Measurements from ENCODE around the gene WSB2.

DNA sequence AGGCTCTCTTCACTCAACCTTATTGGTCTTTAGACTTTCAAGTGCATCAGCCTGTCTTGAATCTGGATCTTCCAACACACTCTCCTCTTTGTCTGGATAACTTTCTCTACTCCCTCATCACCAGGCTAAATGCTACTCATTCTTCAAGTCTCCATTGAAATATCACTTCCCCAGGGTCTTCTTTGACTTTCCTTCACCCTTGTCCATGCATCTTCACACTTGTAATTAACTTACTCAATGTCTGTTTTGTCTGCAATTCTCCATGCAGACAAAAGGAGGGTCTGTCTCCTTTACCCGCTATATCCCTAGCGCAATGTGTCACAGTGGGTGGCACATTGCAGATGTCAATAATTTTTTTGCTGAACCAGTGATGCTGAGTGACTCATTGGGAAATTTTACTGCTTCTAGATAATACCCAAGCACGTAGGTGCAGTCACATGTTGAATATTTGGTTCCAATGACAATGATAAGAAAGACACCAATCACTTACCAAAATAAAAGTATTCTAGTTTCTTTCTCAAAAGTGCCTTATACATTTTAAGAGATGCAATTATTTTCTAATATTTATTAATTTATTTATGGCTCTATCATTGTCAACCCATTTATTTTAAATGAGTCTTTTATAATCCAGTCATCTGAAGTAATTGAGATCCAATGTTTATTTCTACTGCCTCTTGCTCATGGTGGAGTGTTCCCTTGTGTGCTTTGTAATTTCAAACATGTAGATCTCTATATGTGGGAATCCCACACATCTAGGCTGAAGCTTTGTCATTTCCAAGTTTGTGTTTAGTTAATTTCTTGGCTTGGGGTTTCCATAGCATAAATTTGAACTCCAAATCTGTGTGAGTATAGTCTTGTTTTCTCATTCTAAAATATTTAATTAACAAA, 66.2 kb downstream of the WSB2 start:
- TF ChIP-seq, protein P1, sequence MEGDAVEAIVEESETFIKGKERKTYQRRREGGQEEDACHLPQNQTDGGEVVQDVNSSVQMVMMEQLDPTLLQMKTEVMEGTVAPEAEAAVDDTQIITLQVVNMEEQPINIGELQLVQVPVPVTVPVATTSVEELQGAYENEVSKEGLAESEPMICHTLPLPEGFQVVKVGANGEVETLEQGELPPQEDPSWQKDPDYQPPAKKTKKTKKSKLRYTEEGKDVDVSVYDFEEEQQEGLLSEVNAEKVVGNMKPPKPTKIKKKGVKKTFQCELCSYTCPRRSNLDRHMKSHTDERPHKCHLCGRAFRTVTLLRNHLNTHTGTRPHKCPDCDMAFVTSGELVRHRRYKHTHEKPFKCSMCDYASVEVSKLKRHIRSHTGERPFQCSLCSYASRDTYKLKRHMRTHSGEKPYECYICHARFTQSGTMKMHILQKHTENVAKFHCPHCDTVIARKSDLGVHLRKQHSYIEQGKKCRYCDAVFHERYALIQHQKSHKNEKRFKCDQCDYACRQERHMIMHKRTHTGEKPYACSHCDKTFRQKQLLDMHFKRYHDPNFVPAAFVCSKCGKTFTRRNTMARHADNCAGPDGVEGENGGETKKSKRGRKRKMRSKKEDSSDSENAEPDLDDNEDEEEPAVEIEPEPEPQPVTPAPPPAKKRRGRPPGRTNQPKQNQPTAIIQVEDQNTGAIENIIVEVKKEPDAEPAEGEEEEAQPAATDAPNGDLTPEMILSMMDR (IDR thresholded peaks at IDR 0.05) = no peak
- no peak for TF ChIP-seq EP300 (IDR thresholded peaks at IDR 0.05)

Measured in ovary (tissue), 3 donors.